GM21528 (cell line): ENCODE data around the gene UPK3BL1.
"Not testable (repeated sequence)": the region's sequence is repeated elsewhere in the genome, so short reads cannot be mapped to it uniquely, and the experiment has no call there.

ENCODE experiments used
- ATAC-seq: cut with Tn5 transposase; IDR thresholded peaks from one replicate; pipeline ENCODE4 v1.9.1; 2021; ENCODE audit warnings: mild to moderate bottlenecking, moderate library complexity; ENCODE audit not compliant: unreplicated experiment, low FRiP score

Gene UPK3BL1

GRCh38 chr7:102589857-102590256 lies 52.7 kb downstream of the UPK3BL1 start:
- ATAC-seq: not testable (repeated sequence)
